Osteoblast (primary cell): ENCODE results near the gene VPS52. TPM values are rescaled to one million over a fixed set of nuclear protein-coding genes. Genes with fewer than 3 reads are reported as not detected.

Source experiments
- DNase-seq: peaks from one replicate; pipeline ENCODE4 v3.0.0; 2011; ENCODE audit warnings: low spot score, mixed read lengths; ENCODE audit not compliant: insufficient read length; ENCODE audit errors: missing footprints
- H2AFZ ChIP-seq: 2 replicates; pipeline ENCODE4 v1.6.0; 2011; ENCODE audit warnings: mild to moderate bottlenecking, low read length
- H3K27ac ChIP-seq: 2 replicates; pipeline ENCODE4 v1.5.1; 2011; ENCODE audit warnings: mild to moderate bottlenecking, low read depth, low read length, moderate library complexity
- H3K27me3 ChIP-seq: 2 replicates; pipeline ENCODE4 v1.6.0; 2012; ENCODE audit warnings: mild to moderate bottlenecking, control low read depth, inconsistent platforms, low read length, moderate library complexity; ENCODE audit not compliant: insufficient read depth
- H3K36me3 ChIP-seq: 2 replicates; pipeline ENCODE4 v1.5.1; 2011; ENCODE audit warnings: mild to moderate bottlenecking, low read length, control low read depth, moderate library complexity; ENCODE audit not compliant: insufficient read depth
- H3K4me1 ChIP-seq: 2 replicates; pipeline ENCODE4 v1.5.1; 2011; ENCODE audit warnings: mild to moderate bottlenecking, low read length, control low read depth, moderate library complexity; ENCODE audit not compliant: insufficient read depth
- H3K4me2 ChIP-seq: 2 replicates; pipeline ENCODE4 v1.6.0; 2011; ENCODE audit warnings: mild to moderate bottlenecking, low read length; ENCODE audit not compliant: insufficient read depth
- H3K4me3 ChIP-seq: fragments of 200-600 bp; sonication (generic); 3 replicates; pipeline ENCODE4 v1.5.1; 2012; ENCODE audit warnings: mild to moderate bottlenecking, low read length, inconsistent platforms; ENCODE audit not compliant: insufficient read depth
- H3K79me2 ChIP-seq: 2 replicates; pipeline ENCODE4 v1.6.0; 2012; ENCODE audit warnings: mild to moderate bottlenecking, low read length, control low read depth, inconsistent platforms; ENCODE audit not compliant: insufficient read depth
- H3K9me3 ChIP-seq: 2 replicates; pipeline ENCODE4 v1.5.1; 2011; ENCODE audit warnings: low read depth, low read length, control low read depth
- H4K20me1 ChIP-seq: 2 replicates; pipeline ENCODE4 v1.6.0; 2012; ENCODE audit warnings: mild to moderate bottlenecking, low read length, control low read depth; ENCODE audit not compliant: insufficient read depth
- CTCF ChIP-seq: IDR thresholded peaks from 2 replicates; pipeline ENCODE4 v1.5.1; 2011; ENCODE audit warnings: mild to moderate bottlenecking, low read depth, low read length, moderate library complexity; ENCODE audit errors: extremely low read depth
- total RNA-seq: library from RNA; depleted of rRNA; stranded (reverse); fragments of >200 nt; gene quantifications from 2 replicates; pipeline ENCODE4 v1.2.3, GENCODE V29; 2012

The VPS52 gene
- total RNA-seq, 1 donor: 42.7 TPM

- Histone ChIP-seq H3K4me2 (peak overlapping the region; percentile 98), H4K20me1 (peaks cover 18% of the 10 kb centered on the region), H3K27me3 (no peaks in the 10 kb centered on the region), H3K4me1 (peaks cover 57% of the 10 kb centered on the region), H3K4me3 (peak overlapping the region; percentile 89), H3K36me3 (peaks cover 19% of the 10 kb centered on the region), H3K9me3 (no peaks in the 10 kb centered on the region), H2AFZ (peak overlapping the region; percentile 73), H3K27ac (peak overlapping the region; percentile 98), H3K79me2 (peaks cover 41% of the 10 kb centered on the region)
- no peak for DNase-seq
- no peak for TF ChIP-seq CTCF
These were observed 48.3 kb upstream of the VPS52 start for GRCh38 chr6:33319939-33320314.

- peak overlapping the region; percentile 70 for H3K4me3 ChIP-seq
- no peak overlapping the region for H2AFZ ChIP-seq
- no peak for TF ChIP-seq CTCF
- DNase-seq: no peak
- H3K27ac ChIP-seq: peak overlapping the region; percentile 98
- peaks cover 50% of the 10 kb centered on the region for H3K79me2 ChIP-seq
- H3K27me3 ChIP-seq: no peaks in the 10 kb centered on the region
- H4K20me1 ChIP-seq: peaks cover 18% of the 10 kb centered on the region
- H3K4me2 ChIP-seq: peak overlapping the region; percentile 98
- H3K9me3 ChIP-seq: no peaks in the 10 kb centered on the region
- H3K4me1 ChIP-seq: peaks cover 58% of the 10 kb centered on the region
- H3K36me3 ChIP-seq: peaks cover 19% of the 10 kb centered on the region
These were observed 46.9 kb upstream of the VPS52 start for GRCh38 chr6:33318426-33319073.

GRCh38 chr6:33317669-33318425 is 46.2 kb upstream of the VPS52 start, which contains the start of gene ZBTB22:
ZBTB22 (minus strand) TSS chr6:33317744; CDS start chr6:33316916, 828 bp downstream.
- H3K79me2 ChIP-seq: peaks cover 57% of the 10 kb centered on the region
- peak within 1 kb of the TSS; percentile 98 for H3K27ac ChIP-seq
- peaks cover 54% of the 10 kb centered on the region for H3K4me1 ChIP-seq

More at GRCh38 chr6:33317669-33318425, 46.2 kb upstream of the VPS52 start, which contains the start of gene ZBTB22:
- Histone ChIP-seq H2AFZ (peak within 1 kb of the TSS; percentile 65), H4K20me1 (peaks cover 18% of the 10 kb centered on the region), H3K9me3 (no peaks in the 10 kb centered on the region), H3K4me3 (peak within 1 kb of the TSS; percentile 70), H3K36me3 (peaks cover 19% of the 10 kb centered on the region), H3K4me2 (peak within 1 kb of the TSS; percentile 98), H3K27me3 (no peaks in the 10 kb centered on the region)
- no peak for TF ChIP-seq CTCF
- peak; percentile 98 for DNase-seq
